HG03175 (cell line): ENCODE results near the gene GPC3.
A peak's percentile ranks its signal among the peaks of the same experiment; 100 is the strongest.

Source experiments
- ATAC-seq: cut with Tn5 transposase; IDR thresholded peaks from one replicate; pipeline ENCODE4 v1.9.1; 2021; ENCODE audit warnings: mild to moderate bottlenecking, moderate library complexity; ENCODE audit not compliant: unreplicated experiment

GPC3 gene

GRCh38 chrX:133933316-133933715 is 52.1 kb downstream of the GPC3 start:
- ATAC-seq, result no peak

- no peak for ATAC-seq
Observed at GRCh38 chrX:133929836-133930464, 55.4 kb downstream of the GPC3 start.

- ATAC-seq, result no peak
Observed at GRCh38 chrX:133928365-133928764, 57.0 kb downstream of the GPC3 start.

- ATAC-seq, result no peak
Observed at GRCh38 chrX:133926809-133927208, 58.6 kb downstream of the GPC3 start.

GRCh38 chrX:133926099-133926498 is 59.3 kb downstream of the GPC3 start:
- ATAC-seq, result no peak

GRCh38 chrX:133924548-133924947 is 60.8 kb downstream of the GPC3 start:
- ATAC-seq, result no peak

GRCh38 chrX:133923548-133923947 is 61.8 kb downstream of the GPC3 start:
- no peak for ATAC-seq

- peak; percentile 77 for ATAC-seq
Observed at GRCh38 chrX:133923113-133923512, 62.3 kb downstream of the GPC3 start.

GRCh38 chrX:133922390-133922771 is 63.0 kb downstream of the GPC3 start:
- ATAC-seq, result no peak

GRCh38 chrX:133921764-133922389 is 63.5 kb downstream of the GPC3 start:
- peak; percentile 67 for ATAC-seq

GRCh38 chrX:133921086-133921485 is 64.3 kb downstream of the GPC3 start:
- no peak for ATAC-seq

- ATAC-seq, result no peak
Observed at GRCh38 chrX:133918361-133918771, 67.0 kb downstream of the GPC3 start.

GRCh38 chrX:133916984-133917722 is 68.2 kb downstream of the GPC3 start:
- ATAC-seq, result no peak

- ATAC-seq, result no peak
Observed at GRCh38 chrX:133913658-133914388, 71.6 kb downstream of the GPC3 start.

GRCh38 chrX:133913009-133913408 is 72.4 kb downstream of the GPC3 start:
- ATAC-seq, result no peak

GRCh38 chrX:133911825-133912495 is 73.4 kb downstream of the GPC3 start:
- no peak for ATAC-seq

GRCh38 chrX:133910539-133910938 is 74.9 kb downstream of the GPC3 start:
- ATAC-seq, result no peak

GRCh38 chrX:133909888-133910287 is 75.5 kb downstream of the GPC3 start:
- ATAC-seq, result no peak

GRCh38 chrX:133908223-133908955 is 77.0 kb downstream of the GPC3 start:
- no peak for ATAC-seq

GRCh38 chrX:133907606-133908005 is 77.8 kb downstream of the GPC3 start:
- no peak for ATAC-seq
